ENCODE results near the gene DAP3.
"Not testable (repeated sequence)": the region's sequence is repeated elsewhere in the genome, so short reads cannot be mapped to it uniquely, and the experiment has no call there.

DAP3 gene

DNA sequence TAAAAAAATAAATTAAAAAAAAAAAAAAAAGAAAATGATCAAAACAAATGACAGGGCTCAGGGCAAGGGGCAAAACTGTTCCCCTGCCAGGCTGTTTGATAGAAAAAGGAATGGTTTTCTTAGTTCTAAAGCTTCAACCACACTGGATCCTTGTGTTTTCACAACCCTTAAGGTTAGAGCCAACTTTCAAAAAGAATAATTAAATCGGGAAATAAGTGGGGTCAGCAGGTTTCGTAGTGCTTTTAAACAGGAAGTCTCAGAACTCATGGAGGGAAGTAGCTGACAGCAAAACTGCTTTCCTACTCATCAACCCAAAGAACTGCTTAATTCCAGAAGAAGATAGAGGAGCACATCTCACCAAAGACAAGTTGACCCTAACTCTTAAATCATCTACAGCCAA lies 12.8 kb downstream of the DAP3 start:
- not testable (repeated sequence) for H3K4me3 ChIP-seq (ENCODE audit: low read length); H3K27ac ChIP-seq (ENCODE audit: low read length); H3K4me1 ChIP-seq (ENCODE audit: insufficient read depth, low read length); H3K27me3 ChIP-seq (ENCODE audit: insufficient read depth, low read length); H3K9me3 ChIP-seq (ENCODE audit: insufficient read depth, low read depth, low read length); H3K9ac ChIP-seq (ENCODE audit: low read depth, low read length); H3K36me3 ChIP-seq (ENCODE audit: insufficient read depth, low read depth, low read length)

DNA sequence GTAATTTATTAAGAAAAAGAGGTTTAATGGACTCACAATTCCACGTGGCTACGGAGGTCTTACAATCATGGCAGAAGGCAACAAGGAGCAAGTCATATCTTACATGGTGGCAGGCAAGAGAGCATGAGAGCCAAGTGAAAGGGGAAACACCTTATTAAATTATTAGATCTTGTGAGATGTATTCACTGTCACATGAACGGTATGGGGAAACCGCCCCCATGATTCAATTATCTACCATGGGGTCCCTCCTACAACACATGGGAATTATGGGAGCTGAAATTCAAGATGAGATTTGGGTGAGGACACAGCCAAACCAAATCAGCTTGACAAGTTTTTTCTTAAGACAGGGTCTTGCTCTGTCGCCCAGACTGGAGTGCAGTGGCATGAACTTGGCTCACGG lies 14.3 kb downstream of the DAP3 start:
- H3K9ac ChIP-seq (ENCODE audit: low read depth, low read length): no peak overlapping the region
- no peak overlapping the region for H3K4me3 ChIP-seq (ENCODE audit: low read length)
- H3K27ac ChIP-seq (ENCODE audit: low read length): no peak overlapping the region
- peaks cover 6% of the 10 kb centered on the region; the same call in 1 of the 2 replicates for H3K4me1 ChIP-seq (ENCODE audit: insufficient read depth, low read length)
- no peaks in the 10 kb centered on the region for H3K27me3 ChIP-seq (ENCODE audit: insufficient read depth, low read length)
- H3K9me3 ChIP-seq (ENCODE audit: insufficient read depth, low read depth, low read length): peaks cover 4% of the 10 kb centered on the region
- no peaks in the 10 kb centered on the region for H3K36me3 ChIP-seq (ENCODE audit: insufficient read depth, low read depth, low read length)

DNA sequence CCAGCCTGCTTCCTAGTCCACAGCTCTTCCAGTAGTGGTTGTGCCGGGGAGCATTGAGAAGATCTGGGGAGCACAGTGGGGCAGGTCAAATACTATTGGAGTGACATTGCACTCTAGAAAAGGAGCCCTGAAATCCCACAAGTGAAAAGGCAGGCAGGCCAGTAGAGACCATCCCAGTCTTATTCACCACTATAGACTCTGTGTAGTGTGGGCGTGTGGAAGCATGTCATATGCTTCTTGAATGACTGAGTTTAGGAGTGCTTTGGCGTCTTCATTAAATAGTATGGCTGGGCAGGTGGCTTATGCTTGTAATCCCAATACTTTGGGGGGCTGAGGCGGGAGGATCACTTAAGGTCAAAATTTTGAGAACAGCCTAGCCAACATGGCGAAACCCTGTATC lies 15.5 kb downstream of the DAP3 start:
- not testable (repeated sequence) for H3K27ac ChIP-seq (ENCODE audit: low read length); H3K9me3 ChIP-seq (ENCODE audit: insufficient read depth, low read depth, low read length); H3K4me3 ChIP-seq (ENCODE audit: low read length); H3K27me3 ChIP-seq (ENCODE audit: insufficient read depth, low read length); H3K9ac ChIP-seq (ENCODE audit: low read depth, low read length); H3K4me1 ChIP-seq (ENCODE audit: insufficient read depth, low read length); H3K36me3 ChIP-seq (ENCODE audit: insufficient read depth, low read depth, low read length)

DNA sequence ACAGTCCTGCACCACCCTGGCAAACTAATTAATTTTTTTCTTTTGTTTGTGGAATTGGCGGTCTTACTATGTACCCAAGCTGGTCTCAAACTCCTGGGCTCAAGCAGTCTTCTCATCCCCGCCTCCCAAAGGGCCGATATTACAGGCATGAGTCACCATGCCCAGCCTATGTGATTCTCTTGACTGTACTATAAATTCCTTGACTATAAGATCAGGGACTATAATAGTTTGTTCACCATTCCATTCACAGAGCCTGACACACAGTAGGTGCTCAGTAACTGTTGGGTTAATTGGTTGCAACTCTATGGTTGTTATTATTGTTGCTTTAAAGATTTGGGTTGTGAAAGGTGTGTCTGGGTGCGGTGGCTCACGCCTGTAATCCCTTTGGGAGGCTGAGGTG lies 17.2 kb downstream of the DAP3 start:
- Histone ChIP-seq H3K4me1 (ENCODE audit: insufficient read depth, low read length) (no peaks in the 10 kb centered on the region), H3K27me3 (ENCODE audit: insufficient read depth, low read length) (no peaks in the 10 kb centered on the region), H3K9me3 (ENCODE audit: insufficient read depth, low read depth, low read length) (no peaks in the 10 kb centered on the region; the same call in 1 of the 2 replicates), H3K4me3 (ENCODE audit: low read length) (no peak overlapping the region), H3K9ac (ENCODE audit: low read depth, low read length) (no peak overlapping the region), H3K27ac (ENCODE audit: low read length) (no peak overlapping the region), H3K36me3 (ENCODE audit: insufficient read depth, low read depth, low read length) (peaks cover 9% of the 10 kb centered on the region)

GRCh38 chr1:155709391-155709790 lies 20.5 kb downstream of the DAP3 start:
- Histone ChIP-seq H3K27ac (ENCODE audit: low read length) (no peak overlapping the region), H3K9me3 (ENCODE audit: insufficient read depth, low read depth, low read length) (no peaks in the 10 kb centered on the region; the same call in 1 of the 2 replicates), H3K4me1 (ENCODE audit: insufficient read depth, low read length) (no peaks in the 10 kb centered on the region), H3K36me3 (ENCODE audit: insufficient read depth, low read depth, low read length) (peaks cover 30% of the 10 kb centered on the region), H3K9ac (ENCODE audit: low read depth, low read length) (no peak overlapping the region), H3K27me3 (ENCODE audit: insufficient read depth, low read length) (no peaks in the 10 kb centered on the region), H3K4me3 (ENCODE audit: low read length) (no peak overlapping the region)

DNA sequence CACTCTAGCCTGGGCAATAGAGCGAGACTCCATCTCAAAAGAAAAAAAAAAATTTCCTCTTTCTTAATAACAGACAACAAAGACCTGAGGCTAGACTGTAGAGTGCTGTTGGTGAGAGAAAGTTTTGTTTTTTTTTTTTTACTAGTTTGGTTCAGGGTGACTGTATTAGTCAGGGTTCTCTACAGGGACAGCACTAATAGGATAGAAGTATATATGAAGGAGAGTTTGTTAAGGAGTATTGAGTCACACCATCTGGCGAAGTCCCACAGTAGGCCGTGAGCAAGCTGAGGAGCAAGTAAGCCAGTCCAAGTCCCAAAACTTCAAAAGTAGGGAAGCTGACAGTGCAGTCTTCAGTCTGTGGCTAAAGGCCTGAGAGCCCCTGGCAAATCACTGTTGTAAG lies 22.6 kb downstream of the DAP3 start:
- H3K27me3 ChIP-seq (ENCODE audit: insufficient read depth, low read length); H3K9ac ChIP-seq (ENCODE audit: low read depth, low read length); H3K27ac ChIP-seq (ENCODE audit: low read length); H3K4me3 ChIP-seq (ENCODE audit: low read length); H3K9me3 ChIP-seq (ENCODE audit: insufficient read depth, low read depth, low read length); H3K4me1 ChIP-seq (ENCODE audit: insufficient read depth, low read length): not testable (repeated sequence)
- peaks cover 41% of the 10 kb centered on the region for H3K36me3 ChIP-seq (ENCODE audit: insufficient read depth, low read depth, low read length)

DNA sequence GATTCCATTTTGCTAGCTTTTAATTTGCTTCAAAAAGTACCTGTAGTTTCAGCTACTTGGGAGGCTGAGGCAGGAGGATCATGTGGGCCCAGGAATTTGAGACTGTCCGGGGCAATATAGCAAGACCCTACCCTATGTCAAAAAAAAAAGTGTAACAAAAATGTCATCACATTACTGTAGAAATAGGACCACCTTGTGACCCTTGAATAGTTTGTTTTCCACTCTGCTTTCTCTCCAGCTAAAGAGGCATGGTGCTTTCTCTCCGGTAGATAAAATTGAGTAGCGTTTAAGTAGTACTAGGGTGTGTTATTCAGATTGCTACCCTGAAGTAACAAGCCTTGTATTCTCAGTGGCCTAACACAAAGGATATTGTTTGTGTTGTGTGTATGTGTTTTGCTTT lies 23.7 kb downstream of the DAP3 start:
- H3K4me3 ChIP-seq (ENCODE audit: low read length); H3K9ac ChIP-seq (ENCODE audit: low read depth, low read length); H3K9me3 ChIP-seq (ENCODE audit: insufficient read depth, low read depth, low read length); H3K27ac ChIP-seq (ENCODE audit: low read length); H3K27me3 ChIP-seq (ENCODE audit: insufficient read depth, low read length); H3K4me1 ChIP-seq (ENCODE audit: insufficient read depth, low read length): not testable (repeated sequence)
- H3K36me3 ChIP-seq (ENCODE audit: insufficient read depth, low read depth, low read length): peaks cover 50% of the 10 kb centered on the region

DNA sequence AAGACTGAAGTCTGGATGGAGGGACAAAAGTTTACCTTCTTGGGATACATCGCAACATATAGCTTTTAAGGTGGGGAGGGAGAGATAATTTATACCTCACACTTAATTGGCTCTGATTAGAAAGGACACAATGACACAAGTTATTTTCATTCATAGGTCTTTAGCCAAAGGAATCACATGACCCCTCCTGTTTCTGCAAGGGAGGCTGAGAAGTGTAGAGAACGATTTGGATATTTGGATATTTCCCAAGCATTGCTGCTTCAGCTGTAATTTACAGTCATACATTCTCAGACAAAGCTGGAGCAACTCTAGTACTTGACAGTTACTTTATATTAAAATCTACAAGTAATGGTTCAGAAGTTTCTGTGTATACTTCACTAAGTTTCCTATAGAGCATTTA lies 24.2 kb downstream of the DAP3 start:
- Histone ChIP-seq H3K9ac (ENCODE audit: low read depth, low read length) (no peak overlapping the region), H3K9me3 (ENCODE audit: insufficient read depth, low read depth, low read length) (no peaks in the 10 kb centered on the region; the same call in 1 of the 2 replicates), H3K4me1 (ENCODE audit: insufficient read depth, low read length) (no peaks in the 10 kb centered on the region), H3K27ac (ENCODE audit: low read length) (no peak overlapping the region), H3K27me3 (ENCODE audit: insufficient read depth, low read length) (no peaks in the 10 kb centered on the region), H3K4me3 (ENCODE audit: low read length) (no peak overlapping the region), H3K36me3 (ENCODE audit: insufficient read depth, low read depth, low read length) (peaks cover 54% of the 10 kb centered on the region)

GRCh38 chr1:155715056-155715455 lies 26.2 kb downstream of the DAP3 start:
- not testable (repeated sequence) for H3K4me1 ChIP-seq (ENCODE audit: insufficient read depth, low read length); H3K9me3 ChIP-seq (ENCODE audit: insufficient read depth, low read depth, low read length); H3K4me3 ChIP-seq (ENCODE audit: low read length); H3K27ac ChIP-seq (ENCODE audit: low read length); H3K9ac ChIP-seq (ENCODE audit: low read depth, low read length); H3K27me3 ChIP-seq (ENCODE audit: insufficient read depth, low read length)
- H3K36me3 ChIP-seq (ENCODE audit: insufficient read depth, low read depth, low read length): peaks cover 55% of the 10 kb centered on the region

DNA sequence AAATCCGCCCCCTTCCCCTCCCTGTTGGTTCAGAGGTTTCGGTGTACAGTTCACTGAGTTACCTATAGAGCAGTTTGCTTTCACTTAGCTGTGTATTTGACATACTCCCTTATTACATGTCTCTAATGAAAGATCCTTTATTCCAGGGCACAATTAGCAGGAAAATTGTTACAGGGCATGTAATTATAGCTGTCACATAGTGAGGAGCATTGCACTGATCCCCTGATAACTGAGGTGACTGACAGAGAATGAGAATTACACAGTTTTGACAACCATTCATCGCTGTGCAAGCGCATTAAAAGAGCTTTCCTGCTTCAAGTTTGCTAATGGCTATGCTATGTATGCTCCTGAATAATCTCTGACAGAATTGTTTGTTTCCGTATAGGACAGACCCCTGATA lies 26.9 kb downstream of the DAP3 start:
- no peak overlapping the region for H3K4me3 ChIP-seq (ENCODE audit: low read length)
- peaks cover 57% of the 10 kb centered on the region for H3K36me3 ChIP-seq (ENCODE audit: insufficient read depth, low read depth, low read length)
- H3K9ac ChIP-seq (ENCODE audit: low read depth, low read length): no peak overlapping the region
- no peaks in the 10 kb centered on the region for H3K4me1 ChIP-seq (ENCODE audit: insufficient read depth, low read length)
- H3K27ac ChIP-seq (ENCODE audit: low read length): no peak overlapping the region
- no peaks in the 10 kb centered on the region for H3K27me3 ChIP-seq (ENCODE audit: insufficient read depth, low read length)
- no peaks in the 10 kb centered on the region for H3K9me3 ChIP-seq (ENCODE audit: insufficient read depth, low read depth, low read length)

DNA sequence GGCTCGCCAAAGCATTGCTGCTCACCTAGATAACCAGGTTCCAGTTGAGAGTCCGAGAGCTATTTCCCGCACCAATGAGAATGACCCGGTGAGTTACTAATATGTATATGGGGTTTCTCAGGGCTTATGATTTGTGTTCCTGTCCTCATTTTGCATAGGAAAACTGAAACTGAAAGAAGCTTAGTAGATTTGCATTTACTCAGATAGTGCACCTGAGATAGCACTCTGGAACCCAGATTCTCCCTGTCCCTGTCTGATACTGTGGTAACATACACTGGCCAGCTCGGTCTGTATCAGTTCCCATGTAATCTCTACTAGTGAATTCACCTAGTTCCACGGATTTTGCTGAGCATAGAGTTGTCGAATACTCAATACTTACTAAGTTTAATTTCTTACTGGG lies 28.1 kb downstream of the DAP3 start:
- no peak overlapping the region for H3K27ac ChIP-seq (ENCODE audit: low read length)
- peaks cover 65% of the 10 kb centered on the region for H3K36me3 ChIP-seq (ENCODE audit: insufficient read depth, low read depth, low read length)
- H3K4me1 ChIP-seq (ENCODE audit: insufficient read depth, low read length): no peaks in the 10 kb centered on the region
- H3K9ac ChIP-seq (ENCODE audit: low read depth, low read length): no peak overlapping the region
- no peaks in the 10 kb centered on the region for H3K27me3 ChIP-seq (ENCODE audit: insufficient read depth, low read length)
- no peaks in the 10 kb centered on the region for H3K9me3 ChIP-seq (ENCODE audit: insufficient read depth, low read depth, low read length)
- no peak overlapping the region for H3K4me3 ChIP-seq (ENCODE audit: low read length)

DNA sequence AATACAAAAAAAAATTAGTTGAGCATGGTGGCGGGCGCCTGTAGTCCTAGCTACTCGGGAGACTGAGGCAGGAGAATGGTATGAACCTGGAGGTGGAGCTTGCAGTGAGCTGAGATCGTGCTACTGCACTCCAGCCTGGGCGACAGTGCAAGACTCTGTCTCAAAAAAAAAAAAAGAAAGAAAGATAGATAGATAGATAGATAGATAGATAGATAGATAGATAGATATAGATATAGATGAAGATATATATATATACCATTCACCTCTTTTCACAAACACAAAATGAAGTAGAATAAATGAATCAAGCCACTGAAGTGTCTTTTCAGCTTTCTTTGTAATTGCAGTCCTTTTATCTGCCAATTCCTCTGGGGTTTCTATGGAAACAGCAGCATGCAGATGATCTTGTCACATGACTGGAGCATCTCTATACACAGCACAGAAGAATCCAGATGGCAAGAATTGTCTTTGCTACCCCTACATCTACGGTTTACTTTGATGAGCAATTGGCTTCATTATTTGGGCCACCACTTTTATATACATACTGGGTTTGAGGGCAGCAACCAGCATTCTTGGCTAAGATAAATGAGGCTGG lies 29.7 kb downstream of the DAP3 start:
- not testable (repeated sequence) for H3K4me3 ChIP-seq (ENCODE audit: low read length); H3K27me3 ChIP-seq (ENCODE audit: insufficient read depth, low read length); H3K4me1 ChIP-seq (ENCODE audit: insufficient read depth, low read length); H3K27ac ChIP-seq (ENCODE audit: low read length); H3K9ac ChIP-seq (ENCODE audit: low read depth, low read length); H3K9me3 ChIP-seq (ENCODE audit: insufficient read depth, low read depth, low read length)
- H3K36me3 ChIP-seq (ENCODE audit: insufficient read depth, low read depth, low read length): peaks cover 63% of the 10 kb centered on the region

DNA sequence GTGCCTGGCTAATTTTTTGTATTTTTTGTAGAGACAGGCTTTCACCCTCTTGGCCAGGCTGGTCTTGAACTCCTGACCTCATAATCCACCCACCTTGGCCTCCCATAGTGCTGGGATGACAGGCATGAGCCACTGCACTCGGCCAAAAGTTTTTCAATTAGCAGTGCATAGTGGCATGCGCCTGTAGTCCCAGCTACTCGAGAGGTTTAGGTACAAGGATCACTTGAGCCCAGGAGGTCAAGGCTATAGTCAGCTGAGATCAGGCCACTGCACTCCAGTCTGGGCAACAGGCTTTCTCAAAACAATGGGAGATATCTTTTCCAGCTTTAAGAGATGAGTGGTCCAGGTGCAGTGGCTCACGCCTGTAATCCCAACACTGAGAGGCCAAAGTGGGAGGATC lies 30.8 kb downstream of the DAP3 start:
- H3K27me3 ChIP-seq (ENCODE audit: insufficient read depth, low read length): no peaks in the 10 kb centered on the region
- no peaks in the 10 kb centered on the region for H3K9me3 ChIP-seq (ENCODE audit: insufficient read depth, low read depth, low read length)
- H3K9ac ChIP-seq (ENCODE audit: low read depth, low read length): no peak overlapping the region
- H3K36me3 ChIP-seq (ENCODE audit: insufficient read depth, low read depth, low read length): peaks cover 55% of the 10 kb centered on the region
- H3K4me1 ChIP-seq (ENCODE audit: insufficient read depth, low read length): no peaks in the 10 kb centered on the region
- no peak overlapping the region for H3K4me3 ChIP-seq (ENCODE audit: low read length)
- no peak overlapping the region for H3K27ac ChIP-seq (ENCODE audit: low read length)
